NCI-H1694 treated with DMSO at 0.1 percent for 48 hours (cell line): ENCODE measurements around the gene GPR15LG.

ENCODE experiments used
- DNase-seq: peaks from one replicate; lab custom pipeline; 2025; lab: John Stamatoyannopoulos, UW

Gene GPR15LG

GRCh38 chr10:84214612-84215235 is 41.1 kb downstream of the GPR15LG start:
- no peak for DNase-seq

- DNase-seq = no peak
Observed at GRCh38 chr10:84216834-84217233, 43.2 kb downstream of the GPR15LG start.

DNA sequence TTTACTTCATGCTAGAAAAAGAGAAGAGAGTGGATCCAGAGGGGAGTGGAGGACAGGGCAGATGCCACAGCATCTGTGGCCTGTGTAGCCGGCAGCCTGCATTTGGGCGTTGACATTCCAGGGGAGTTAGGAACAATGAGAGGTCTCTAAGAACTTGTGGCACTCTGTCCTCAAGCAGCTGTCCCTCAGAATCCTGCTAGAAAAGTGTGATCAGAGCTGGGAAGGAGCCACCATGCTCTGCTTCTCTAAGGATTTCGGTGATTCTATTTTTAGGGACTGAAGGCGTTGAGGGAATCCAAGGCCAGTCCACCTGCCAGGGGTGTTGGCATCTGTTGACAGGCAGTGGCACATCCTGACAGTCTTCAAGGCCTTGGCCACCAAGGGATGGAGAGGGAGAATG is 44.1 kb downstream of the GPR15LG start:
- no peak for DNase-seq

DNA sequence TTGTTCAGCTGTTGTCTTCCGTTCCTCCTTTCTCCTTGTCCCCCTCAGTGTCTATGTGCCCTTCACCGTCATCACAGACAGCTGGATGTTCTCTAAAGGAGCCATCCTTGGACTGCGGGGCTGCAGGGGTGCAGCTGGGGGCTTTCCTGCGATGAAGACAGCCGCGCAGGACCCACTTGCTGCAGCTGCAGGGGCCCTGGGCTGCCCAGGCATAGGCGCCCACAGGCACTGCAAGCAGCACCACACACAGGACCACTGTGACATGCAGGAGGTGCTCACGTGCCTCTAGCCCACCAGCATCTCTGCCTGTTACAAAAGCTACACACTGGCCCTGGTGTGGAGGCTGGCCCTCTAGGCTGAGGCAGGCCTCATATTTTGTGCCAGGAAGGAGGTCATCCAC is 48.3 kb downstream of the GPR15LG start:
- DNase-seq = no peak

DNA sequence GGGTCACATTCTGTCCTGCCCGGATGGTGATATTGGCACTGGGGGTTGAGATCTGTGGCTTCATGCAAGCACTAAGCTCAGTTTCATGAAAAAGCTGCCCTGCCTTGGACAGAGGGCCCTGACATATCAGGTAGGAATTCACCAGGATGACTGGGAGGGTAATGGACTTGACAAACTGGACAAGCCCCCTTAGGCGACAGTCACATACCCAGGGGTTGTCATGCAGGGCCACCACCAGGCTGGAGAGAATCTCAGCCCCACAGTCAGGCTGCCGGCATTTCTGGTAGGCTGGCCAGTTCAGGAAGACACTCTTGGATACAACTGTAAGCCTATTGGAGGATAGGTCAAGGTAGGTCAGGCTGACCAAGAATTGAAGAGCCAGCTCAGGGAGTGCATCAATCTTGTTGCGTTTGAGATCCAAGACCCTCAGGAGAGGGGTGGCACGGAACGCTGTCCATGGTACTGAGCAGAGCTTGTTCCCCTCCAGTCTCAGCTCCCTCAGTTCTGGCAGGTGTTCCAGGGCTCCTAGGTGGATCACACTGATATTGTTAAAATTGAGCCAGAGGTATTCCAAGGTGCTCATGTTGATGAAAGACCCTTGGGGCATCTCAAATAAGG is 50.9 kb downstream of the GPR15LG start:
- no peak for DNase-seq

- no peak for DNase-seq
Observed at GRCh38 chr10:84225427-84226173, 52.0 kb downstream of the GPR15LG start, which contains the start of gene LRIT2. LRIT2 (minus strand) TSS chr10:84225544; CDS start chr10:84225520, 24 bp downstream.

DNA sequence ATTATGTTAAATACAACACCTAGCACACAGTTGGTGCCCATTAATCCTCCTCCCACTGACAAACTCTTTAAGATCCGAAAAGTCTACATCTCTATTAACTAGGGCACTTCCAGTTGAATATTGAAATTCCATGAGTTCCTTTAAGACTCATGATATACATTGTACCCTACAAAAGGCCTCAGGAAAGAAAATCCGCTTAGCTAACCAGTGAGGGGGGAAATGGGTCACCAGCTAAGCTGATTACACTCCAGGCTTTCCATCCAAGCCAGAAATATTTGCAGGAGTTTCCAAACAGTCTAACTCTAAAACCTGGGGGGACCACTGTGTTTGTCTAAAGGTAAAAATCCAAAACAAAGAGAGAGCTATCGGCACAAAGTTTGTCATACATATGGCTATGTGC is 53.0 kb downstream of the GPR15LG start:
- no peak for DNase-seq

GRCh38 chr10:84227810-84228209 is 54.2 kb downstream of the GPR15LG start:
- DNase-seq = no peak

DNA sequence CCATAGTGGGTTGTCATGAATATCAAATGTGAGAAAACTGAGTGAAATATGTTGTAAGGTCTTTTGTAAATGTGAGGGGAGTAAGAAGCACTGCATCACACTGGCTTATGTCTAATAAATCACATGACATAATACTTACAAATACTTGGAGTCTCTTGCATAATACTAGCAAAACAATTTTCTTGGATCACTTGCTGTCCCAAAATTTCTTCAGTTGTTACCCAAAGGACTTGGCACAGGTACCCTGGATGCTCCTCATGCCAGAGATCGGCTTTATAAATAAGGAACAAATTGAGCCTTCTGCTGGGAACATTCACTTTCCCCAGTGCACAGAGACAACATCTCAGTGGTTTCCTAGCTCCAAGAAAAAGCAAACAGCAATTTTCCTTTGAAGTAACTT is 56.8 kb downstream of the GPR15LG start:
- DNase-seq = no peak

DNA sequence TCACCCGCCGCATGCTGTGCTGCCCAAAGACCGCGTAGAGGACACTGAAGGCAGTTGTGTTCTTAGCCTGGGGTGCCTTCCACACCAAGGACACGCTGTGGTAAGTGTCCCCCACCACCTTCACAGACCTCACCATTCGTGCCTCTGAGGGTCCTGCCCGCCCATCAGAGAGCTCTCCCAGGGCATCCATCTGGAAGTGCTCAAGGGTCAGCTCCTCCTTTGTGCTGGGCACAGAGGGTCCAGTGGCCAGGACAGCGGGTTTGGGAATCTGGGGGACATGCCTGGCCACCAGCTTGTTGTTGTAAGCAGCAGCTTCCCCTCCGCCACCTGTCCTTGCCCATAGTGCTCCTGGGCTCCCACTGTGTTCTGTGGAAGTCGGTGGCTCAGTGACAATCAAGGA is 58.8 kb downstream of the GPR15LG start:
- no peak for DNase-seq

DNA sequence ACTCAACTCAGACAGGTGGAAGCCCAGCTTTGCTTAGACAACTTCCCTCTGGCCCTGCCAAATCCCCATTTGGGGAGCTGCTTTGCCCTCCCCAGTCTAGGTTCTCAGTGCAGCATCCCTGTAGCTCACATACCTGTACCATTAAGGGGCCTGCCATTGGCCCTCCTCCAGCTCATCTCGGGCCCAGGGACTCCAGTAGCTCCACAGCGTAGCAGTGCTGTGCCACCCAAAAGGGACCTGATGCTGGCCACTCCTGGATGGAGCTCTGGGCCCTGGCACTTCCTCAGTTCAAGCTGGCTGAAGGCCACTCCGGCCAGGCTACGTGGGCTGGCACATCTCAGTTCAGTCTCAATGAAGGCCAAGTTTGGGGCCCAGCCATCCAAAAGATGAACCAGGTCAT is 60.3 kb downstream of the GPR15LG start:
- DNase-seq = no peak

GRCh38 chr10:84234479-84234878 is 60.9 kb downstream of the GPR15LG start:
- DNase-seq = no peak
